Posterior vena cava (tissue), 2 donors: ENCODE results near the gene WDR82. TPM values are rescaled to one million over a fixed set of nuclear protein-coding genes. Genes with fewer than 3 reads are reported as not detected.

ENCODE experiments used
- DNase-seq: peaks from one replicate; pipeline ENCODE4 v3.0.0-alpha.2; 2020; ENCODE audit warnings: low spot score
- intact Hi-C, 2 donors: fragments of 100-400 bp; cut with DNase I; formaldehyde crosslinking; loops; one replicate each; pipeline versions ENCODE4 v1.14.1 to v1.14.2; 2022 to 2023
- total RNA-seq, 2 donors: library from RNA; stranded (reverse); fragmentation: NEBNext Ultra II Directional; extraction: Animal tissue kit (Norgen Biotek cat#: 25700); gene quantifications; one replicate each; pipeline ENCODE4 v1.2.1, GENCODE V29; 2021
- donor health status: DM: yes; HTN: yes; CAD: no.
- donor health status: DM: yes; HTN: yes; CAD: no.

Gene WDR82
- total RNA-seq, 2 donors from 2014 or later, result 58.4 to 72.6 TPM

GRCh38 chr3:52246264-52246620 lies 32.2 kb downstream of the WDR82 start:
- no peak for DNase-seq
- intact Hi-C loops, result no loop called here

- intact Hi-C loops, result no loop called here
- DNase-seq, result no peak
Measured at GRCh38 chr3:52245322-52246263, 32.9 kb downstream of the WDR82 start, which contains the start of gene PPM1M. PPM1M (plus strand) TSS chr3:52245759; CDS start chr3:52245825, 66 bp downstream.

DNA sequence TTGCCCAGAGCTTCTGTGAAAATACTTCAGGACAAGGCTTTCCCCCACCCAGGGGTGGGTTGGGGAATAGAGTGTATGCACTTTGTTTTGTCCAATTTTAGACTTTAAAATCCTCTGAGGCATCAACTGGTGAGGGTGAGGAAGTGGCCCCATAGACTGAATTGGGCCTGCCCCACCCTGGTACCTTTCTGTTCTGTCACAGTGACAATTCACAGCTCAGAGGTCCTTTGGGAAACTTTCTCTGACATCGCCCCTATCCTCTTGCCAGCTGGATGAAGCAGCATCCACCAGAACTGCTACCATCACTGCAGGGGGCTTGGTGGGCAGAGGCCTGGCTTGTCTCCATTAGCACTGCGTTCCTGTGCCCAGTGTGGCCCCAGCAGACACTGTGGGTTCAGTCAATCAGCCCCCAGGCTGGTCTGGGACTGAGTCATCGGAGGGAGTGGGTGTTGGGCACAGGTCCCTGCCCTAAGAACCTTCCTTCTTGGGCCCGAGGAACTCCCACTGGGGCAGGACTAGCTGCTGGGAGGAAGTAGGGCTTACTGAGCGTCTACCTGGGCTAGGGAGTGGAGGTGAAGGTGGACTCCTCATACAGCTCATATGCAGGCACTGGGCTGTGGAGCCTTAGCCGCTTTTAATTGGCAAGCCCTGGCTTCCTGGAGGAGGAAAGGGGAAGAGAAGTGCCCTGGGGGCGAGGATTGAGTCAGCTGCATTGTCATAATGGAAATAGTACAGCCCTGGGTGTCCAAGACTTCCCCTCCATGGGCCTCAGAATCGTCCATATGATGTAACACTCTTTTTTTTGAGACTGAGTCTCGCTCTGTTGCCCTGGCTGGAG lies 34.4 kb downstream of the WDR82 start:
- peak; percentile 85 for DNase-seq
- intact Hi-C loops, result loop anchor here in 1 of 2 donors (5.0 kb wide), 1 partner anchor 33 kb away; the partner anchor contains the start of gene WDR82

GRCh38 chr3:52242039-52242438 lies 36.4 kb downstream of the WDR82 start:
- DNase-seq, result no peak
- intact Hi-C loops, result loop anchor here in 1 of 2 donors (5.0 kb wide), 1 partner anchor 35 kb away; the partner anchor contains the start of gene WDR82

- intact Hi-C loops, result loop anchor here in 1 of 2 donors (5.0 kb wide), 1 partner anchor 36 kb away; the partner anchor contains the start of gene WDR82
- DNase-seq, result no peak
Measured at GRCh38 chr3:52240886-52241370, 37.5 kb downstream of the WDR82 start.

DNA sequence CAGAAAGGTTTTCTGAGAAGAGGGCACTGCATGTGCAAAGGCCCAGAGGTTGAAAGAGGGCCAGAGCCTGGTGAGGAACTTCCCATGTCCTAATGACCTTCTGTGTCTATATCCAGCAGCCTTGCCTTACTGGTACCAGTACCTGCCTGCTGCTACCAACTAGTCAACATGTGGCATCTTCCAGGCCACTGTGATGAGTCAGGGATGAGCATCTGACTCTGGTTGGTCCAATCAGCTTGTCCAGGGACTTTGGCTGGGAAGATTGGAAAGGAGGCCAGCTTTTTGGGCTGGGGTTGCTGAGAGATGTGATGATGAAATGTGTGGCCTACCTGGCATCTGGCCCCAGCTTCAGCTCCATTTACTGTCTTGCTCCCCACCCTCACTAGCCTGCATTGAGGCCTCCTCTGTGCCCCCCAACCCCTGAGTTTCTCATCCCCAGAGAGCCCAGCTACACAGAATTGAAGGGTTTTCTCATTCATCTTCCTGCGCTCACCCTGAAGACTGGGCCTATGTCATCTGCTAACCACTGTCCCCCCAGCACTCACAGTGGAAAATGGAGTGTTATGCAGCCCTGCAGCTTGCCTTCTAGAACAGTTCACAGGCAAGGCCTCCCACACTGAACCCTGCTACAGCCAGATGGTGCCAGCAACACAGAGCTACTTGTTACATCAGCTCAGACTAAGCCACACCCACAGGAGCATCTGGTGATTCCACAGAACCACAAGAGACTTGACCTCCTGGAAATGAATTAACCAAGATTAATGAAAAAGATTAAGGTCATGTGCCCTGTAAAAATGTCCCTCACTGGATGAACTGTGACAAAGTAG lies 38.2 kb downstream of the WDR82 start:
- peak; percentile 88 for DNase-seq
- intact Hi-C loops, result loop anchor here in 1 of 2 donors (5.0 kb wide), 1 partner anchor 37 kb away; the partner anchor contains the start of gene WDR82

- peak; percentile 95 for DNase-seq
- intact Hi-C loops, result loop anchor here in 1 of 2 donors (5.0 kb wide), 1 partner anchor 48 kb away; the partner anchor contains the start of gene GLYCTK
Measured at GRCh38 chr3:52238761-52239701, 39.4 kb downstream of the WDR82 start, which contains the start of gene TWF2. TWF2 (minus strand) TSS chr3:52239158; CDS start chr3:52239016, 142 bp downstream.

DNA sequence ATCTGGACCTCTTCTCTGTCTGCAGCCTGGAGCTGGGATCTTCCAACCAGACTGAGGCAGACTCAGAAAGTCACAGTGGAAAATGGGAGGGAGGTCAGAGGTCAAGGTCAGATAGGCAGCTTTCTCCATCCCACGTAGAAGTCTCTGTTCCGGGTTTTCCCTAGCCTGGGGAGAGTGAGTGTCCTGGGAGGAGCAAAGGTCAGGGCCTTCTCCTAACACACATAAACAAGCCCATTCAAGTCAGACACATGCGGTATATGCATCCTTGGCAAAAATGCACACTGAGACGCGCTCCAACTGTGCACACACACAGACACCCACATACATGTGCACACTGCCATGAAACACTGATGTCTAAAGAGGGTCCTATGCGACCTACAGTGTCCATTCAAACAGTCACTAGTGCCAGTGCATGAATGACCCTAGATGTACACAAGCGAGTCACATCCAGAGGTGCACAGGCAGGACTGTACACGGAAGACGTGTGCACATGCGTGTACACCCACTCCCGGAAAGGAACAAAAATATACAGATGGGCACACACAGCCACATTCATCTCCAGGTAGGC lies 40.2 kb downstream of the WDR82 start:
- intact Hi-C loops, result loop anchor here in 1 of 2 donors (5.0 kb wide), 1 partner anchor 49 kb away; the partner anchor contains the start of gene GLYCTK

GRCh38 chr3:52237657-52238172 lies 40.7 kb downstream of the WDR82 start:
- intact Hi-C loops, result loop anchor here in 1 of 2 donors (5.0 kb wide), 1 partner anchor 50 kb away; the partner anchor contains the start of gene GLYCTK
- peak; percentile 96 for DNase-seq

More for the DNA sequence above, 40.2 kb downstream of the WDR82 start:
- DNase-seq, result peak; percentile 19

DNA sequence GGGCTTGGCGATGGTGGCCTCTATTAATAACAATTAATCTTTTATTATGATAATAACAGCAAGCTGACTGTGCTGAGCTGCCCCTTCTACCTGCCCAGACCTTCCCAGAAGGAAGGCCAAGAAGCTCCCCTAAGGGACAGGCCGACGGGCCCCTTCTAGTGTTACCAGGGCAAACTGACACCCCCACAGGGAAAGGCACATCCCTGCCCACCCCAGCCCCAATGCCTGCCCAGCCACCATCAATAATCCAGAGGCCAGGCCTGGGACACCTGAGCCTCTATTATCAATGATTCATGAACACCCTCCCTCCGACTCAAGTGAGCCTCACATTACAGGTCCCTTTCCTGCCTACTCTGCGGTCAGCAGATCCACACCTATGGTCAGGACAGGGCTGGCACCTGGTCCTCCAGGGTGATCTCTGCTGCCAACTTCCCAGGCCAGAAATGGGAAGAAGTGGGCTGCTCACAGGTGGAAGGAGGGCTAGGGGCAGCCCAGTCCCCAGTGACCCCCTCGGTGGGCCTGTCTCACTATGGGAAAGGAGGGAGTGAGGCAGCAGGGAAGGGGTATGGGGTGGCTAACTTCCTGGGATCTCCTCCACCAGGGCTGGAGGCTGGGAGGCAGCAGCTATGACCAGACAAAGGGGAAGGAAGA lies 41.3 kb downstream of the WDR82 start:
- no peak for DNase-seq
- intact Hi-C loops, result loop anchor here in 1 of 2 donors (5.0 kb wide), 1 partner anchor 50 kb away; the partner anchor contains the start of gene GLYCTK

DNA sequence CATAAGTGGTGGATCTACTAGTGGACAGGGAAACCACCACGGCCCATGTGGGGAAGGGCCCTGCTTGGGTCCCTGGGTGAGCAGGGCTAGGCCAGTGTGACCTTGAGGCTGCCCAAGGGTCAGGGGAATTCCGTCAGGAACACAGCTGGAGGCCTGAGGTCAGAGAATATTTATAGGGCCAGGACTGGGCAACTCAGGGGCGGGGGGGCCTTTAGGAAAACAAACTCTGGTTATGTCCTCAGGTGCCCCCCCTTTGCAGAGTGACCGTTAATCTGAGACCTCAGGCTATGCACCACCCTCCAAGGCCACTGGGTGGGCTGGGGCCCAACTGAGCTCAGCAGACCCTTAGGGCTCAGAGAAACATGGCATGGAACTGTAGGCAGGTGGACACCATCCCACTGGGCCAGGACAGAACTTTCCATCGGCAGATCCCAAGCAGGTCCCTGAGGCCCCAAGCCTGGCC lies 42.0 kb downstream of the WDR82 start:
- intact Hi-C loops, result loop anchor here in 1 of 2 donors (5.0 kb wide), 1 partner anchor 51 kb away; the partner anchor contains the start of gene GLYCTK
- DNase-seq, result peak; percentile 48

DNA sequence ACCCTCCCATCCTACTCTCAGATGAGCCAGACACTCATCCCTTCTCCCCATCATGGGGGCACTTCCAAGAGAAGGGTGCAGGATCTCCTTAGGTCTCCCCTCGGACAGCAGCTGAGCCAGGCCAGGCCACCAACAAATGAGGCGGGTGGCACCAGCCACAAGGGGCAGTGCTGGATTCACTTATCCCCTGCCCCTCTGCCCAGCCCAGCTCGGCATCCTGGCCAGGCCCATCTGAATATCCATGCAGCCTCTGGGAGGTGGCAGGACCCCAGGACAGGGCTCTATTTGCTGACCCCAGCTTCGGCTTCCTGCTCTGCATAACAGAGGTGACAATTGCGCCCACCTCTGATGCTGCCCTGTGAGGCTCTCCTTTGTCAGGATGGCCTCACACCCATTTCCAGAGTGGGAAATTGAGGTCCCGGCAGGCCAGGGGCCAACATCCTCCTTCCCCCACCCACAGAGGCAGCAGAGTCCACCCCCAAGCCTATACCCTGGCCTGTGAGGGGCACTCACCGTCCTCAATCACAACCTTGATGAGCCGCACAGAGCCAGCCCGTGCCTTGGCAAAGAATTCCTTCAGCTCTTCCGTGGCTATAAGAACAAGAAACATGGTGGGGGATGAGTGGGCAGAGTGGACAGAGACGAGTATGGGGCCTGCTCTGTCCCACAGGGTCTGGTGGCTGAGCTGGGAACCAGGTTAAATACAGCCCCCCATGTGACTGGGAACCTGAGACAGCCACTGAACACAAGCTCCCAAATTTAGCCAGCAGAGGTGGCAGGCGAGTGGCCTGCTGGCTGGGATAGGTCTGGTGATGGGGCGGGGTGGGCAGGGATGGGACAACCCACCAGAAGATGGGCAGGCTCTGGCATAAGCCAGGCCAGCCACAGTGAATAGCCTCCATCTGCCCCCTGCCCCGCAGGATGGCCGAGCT lies 43.7 kb downstream of the WDR82 start:
- intact Hi-C loops, result loop anchor here in 1 of 2 donors (5.0 kb wide), 2 partner anchors 53 to 448 kb away; partner anchors contain the start of gene GLYCTK
- DNase-seq, result peak; percentile 48

GRCh38 chr3:52233968-52234367 lies 44.5 kb downstream of the WDR82 start:
- DNase-seq, result no peak
- intact Hi-C loops, result loop anchor here in 1 of 2 donors (5.0 kb wide), 1 partner anchor 448 kb away; no protein-coding TSS in a partner anchor

- intact Hi-C loops, result loop anchor here in 1 of 2 donors (5.0 kb wide), 1 partner anchor 449 kb away; no protein-coding TSS in a partner anchor
- DNase-seq, result no peak
Measured at GRCh38 chr3:52233108-52233591, 45.3 kb downstream of the WDR82 start.
